GM18517 (cell line): ENCODE data around the gene TADA1.
A peak's percentile ranks its signal among the peaks of the same experiment; 100 is the strongest.
"Not testable (repeated sequence)": the region's sequence is repeated elsewhere in the genome, so short reads cannot be mapped to it uniquely, and the experiment has no call there.

Experiments
- ATAC-seq: cut with Tn5 transposase; IDR thresholded peaks from one replicate; pipeline ENCODE4 v1.9.1; 2021; ENCODE audit warnings: mild to moderate bottlenecking, moderate library complexity; ENCODE audit not compliant: unreplicated experiment

TADA1 gene

DNA sequence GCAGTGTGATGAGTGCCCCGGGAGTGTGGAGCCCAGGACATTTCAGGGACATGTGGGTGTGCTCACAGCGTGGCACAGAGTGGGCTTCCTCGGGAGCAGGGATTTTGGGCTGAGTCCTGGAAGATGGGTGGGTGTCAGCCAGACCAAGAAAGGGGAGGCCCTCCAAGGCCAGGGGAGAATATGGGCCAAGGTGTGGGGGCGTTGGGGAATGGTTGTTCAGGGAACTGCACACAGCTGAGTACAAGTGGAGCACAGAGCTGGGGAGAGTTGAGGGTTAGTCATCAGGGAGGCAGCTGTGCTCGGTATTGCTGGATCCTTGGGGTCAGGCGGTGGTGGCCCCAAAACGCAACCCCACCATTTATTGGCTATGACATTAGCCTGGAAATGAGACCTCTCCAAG, 31.3 kb downstream of the TADA1 start:
- no peak for ATAC-seq

- ATAC-seq = no peak
Observed at GRCh38 chr1:166843769-166844596, 32.1 kb downstream of the TADA1 start.

- ATAC-seq = no peak
Observed at GRCh38 chr1:166843322-166843721, 32.7 kb downstream of the TADA1 start.

DNA sequence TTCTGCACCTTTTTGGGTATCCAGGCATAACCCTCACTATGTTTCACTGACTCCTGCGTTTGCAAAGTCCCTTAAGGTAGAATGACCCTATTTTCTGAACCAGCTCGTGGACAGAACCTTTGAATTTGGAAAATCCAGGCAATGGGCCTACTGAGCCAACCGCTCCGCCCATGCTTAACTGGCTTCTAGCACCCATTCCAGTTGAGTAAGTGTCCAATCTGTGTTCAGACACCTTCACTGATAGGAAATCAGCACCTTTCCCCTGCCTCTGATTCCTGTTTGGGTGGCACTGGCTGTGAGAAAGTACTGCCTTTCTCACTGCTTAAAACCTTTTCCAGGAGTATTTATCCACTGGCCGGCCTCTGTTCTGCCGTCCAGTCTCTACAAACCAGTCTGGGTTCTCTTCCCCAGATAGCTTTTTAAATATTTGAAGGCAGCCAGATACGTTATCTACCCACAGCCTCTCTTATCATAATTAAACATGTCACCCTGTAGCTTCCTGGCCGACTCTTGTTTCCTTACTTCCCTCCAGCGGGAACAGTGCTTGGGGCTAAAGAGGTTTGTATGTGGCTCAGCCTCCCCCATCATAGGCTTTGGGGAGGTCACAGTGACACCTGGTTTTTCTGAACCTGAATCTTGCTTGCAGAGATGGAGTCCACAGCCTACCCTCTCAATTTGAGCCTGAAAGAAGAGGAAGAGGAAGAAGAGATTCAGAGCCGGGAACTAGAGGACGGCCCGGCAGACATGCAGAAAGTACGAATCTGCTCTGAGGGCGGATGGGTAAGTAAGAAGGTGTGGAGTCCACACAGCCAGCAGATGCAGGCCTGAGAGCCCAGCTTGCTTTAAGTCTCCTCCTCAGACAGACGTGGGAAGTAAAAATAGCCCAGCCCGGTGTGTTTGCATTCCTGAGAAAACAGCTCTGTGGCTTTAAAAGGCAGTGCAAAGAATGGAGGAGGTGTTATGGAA, 35.5 kb downstream of the TADA1 start:
- no peak for ATAC-seq

DNA sequence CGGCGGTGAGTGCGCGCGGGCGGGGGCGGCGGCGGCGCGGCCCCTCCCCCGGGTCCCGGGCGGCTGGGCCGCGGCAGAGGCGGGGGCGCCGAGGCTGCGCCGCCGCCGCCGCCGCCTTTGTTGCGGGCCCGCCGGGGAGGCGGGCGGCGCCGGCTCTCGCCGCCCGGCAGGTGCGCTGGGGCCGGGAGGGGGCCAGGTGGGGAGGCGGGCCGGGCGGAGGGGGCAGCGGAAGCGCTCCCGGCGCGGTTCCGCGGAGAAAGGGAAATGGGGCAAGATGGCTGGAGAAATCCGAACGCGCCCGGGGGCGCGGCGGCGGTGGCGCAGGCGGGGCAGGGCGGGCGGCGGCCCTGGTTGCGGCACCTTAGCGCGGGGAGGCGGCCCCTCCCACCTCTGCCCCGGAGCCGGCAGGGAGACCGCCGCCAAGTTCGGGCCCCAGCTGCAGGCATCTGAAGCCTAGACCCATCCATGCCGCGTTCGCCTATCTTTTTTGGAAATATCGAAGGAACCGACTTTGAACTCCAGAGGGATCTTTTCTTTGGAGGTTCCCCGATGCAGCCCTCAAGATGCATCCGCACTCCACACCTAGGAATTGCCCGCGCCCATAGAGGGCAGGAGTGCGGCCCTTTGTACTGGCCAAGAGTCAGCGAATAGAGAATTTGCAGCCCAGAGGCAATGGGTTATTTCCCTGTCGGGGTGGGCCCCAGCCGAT, 36.3 kb downstream of the TADA1 start:
- ATAC-seq = peak; percentile 32

- ATAC-seq = peak; percentile 95
Observed at GRCh38 chr1:166838766-166839599, 37.1 kb downstream of the TADA1 start, which contains the start of gene POGK. POGK (plus strand) TSS chr1:166839475; CDS start chr1:166840957, 1,482 bp downstream.

GRCh38 chr1:166836733-166837132, 39.3 kb downstream of the TADA1 start:
- ATAC-seq = no peak

GRCh38 chr1:166829762-166830161, 46.3 kb downstream of the TADA1 start:
- not testable (repeated sequence) for ATAC-seq

- no peak for ATAC-seq
Observed at GRCh38 chr1:166827426-166827825, 48.6 kb downstream of the TADA1 start.

- ATAC-seq = no peak
Observed at GRCh38 chr1:166822385-166822784, 53.7 kb downstream of the TADA1 start.

DNA sequence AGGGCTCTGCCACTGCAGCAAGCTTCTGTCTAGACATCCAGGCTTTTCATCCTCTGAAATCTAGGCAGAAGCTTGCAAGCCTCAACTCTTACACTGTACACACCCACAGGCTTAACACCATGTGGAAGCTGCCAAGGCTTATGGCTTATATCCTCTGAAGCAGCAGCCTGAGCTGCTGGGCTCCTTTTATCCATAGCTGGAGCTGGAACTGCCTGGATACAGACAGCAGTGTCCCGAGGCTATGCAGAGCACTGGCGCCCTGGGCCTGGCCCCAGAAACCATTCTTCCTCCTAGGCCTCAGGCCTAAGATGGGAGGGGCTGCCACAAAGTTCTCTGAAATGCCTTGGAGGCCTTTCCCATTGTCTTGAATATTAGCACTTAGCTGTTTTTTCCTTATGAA, 56.1 kb downstream of the TADA1 start:
- ATAC-seq = no peak

- no peak for ATAC-seq
Observed at GRCh38 chr1:166814611-166815010, 61.5 kb downstream of the TADA1 start.

DNA sequence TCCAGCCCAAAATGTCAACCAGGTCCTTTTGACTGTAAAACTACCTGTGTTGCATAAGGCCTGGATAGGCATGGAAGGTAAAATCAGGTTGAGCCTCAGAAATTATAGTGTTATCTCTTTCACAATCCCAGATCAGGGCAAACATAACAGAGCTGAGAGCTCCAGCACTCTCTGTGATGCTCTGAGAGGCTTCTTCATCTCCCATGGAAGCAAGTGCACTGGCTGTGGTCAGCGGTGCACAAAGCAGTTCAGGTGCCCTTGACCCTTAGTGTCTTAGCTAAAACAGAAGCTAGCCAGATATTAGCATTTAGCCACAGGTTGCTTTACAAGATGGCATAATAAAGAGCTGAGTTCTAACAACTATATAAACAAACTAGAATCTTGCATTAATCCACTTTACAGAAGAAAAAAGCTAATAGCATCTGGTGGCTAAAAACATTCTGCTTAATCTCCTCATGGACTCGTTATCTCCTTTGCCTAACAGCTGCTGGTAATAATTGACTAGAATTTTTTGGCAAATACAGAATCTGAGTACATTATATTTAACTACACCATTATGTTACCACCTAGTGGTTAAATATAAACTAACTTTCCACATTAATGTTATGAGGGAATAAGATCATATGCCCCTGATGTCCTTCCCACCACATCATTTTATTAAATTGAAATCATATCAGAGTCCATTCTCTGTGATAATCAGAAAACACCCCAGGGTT, 62.4 kb downstream of the TADA1 start:
- no peak for ATAC-seq

- ATAC-seq = no peak
Observed at GRCh38 chr1:166811691-166812090, 64.4 kb downstream of the TADA1 start.

DNA sequence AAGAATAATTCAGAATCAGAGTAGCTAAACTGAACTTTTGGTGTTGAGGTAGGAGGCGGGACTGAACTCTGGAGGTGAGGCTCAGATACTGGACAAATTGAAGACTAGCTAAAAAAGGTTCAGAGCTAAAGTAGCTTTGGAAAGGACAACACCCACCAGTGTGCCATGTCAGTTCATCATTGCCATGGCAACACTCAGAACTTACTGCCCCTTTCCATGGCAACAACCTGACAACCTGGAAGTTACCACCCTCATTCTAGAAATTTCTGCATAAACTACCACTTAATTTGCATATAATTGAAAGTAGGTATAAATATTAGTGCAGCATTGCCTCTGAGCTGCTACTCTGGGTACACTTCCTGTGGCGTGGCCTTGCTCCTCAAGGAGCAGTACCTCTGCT, 67.1 kb downstream of the TADA1 start:
- no peak for ATAC-seq
